ENCODE data around the gene MARCHF9.

DNA sequence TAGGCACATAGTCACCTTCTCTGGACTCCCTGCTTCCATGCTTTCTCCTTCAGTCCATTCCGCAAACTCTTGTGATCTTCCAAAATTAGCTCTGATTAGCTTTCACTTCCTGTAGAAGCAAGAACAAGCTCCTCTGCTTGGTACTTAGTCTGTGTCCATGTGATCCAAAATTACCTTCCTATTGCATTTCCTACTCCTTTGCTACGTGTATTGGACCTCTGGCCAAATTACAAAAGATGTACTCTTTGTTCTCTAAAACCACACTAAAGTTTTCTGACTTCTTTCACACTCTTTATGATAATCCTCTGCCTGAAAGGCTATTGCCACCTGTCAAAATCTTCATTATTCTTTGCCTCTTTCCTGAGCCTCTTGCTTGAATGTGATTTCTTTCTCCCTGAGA is 26.9 kb downstream of the MARCHF9 start:
- TF ChIP-seq, protein P1, sequence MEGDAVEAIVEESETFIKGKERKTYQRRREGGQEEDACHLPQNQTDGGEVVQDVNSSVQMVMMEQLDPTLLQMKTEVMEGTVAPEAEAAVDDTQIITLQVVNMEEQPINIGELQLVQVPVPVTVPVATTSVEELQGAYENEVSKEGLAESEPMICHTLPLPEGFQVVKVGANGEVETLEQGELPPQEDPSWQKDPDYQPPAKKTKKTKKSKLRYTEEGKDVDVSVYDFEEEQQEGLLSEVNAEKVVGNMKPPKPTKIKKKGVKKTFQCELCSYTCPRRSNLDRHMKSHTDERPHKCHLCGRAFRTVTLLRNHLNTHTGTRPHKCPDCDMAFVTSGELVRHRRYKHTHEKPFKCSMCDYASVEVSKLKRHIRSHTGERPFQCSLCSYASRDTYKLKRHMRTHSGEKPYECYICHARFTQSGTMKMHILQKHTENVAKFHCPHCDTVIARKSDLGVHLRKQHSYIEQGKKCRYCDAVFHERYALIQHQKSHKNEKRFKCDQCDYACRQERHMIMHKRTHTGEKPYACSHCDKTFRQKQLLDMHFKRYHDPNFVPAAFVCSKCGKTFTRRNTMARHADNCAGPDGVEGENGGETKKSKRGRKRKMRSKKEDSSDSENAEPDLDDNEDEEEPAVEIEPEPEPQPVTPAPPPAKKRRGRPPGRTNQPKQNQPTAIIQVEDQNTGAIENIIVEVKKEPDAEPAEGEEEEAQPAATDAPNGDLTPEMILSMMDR (conservative IDR thresholded peaks at IDR 0.05): no peak
- no peak for TF ChIP-seq EZH2 (IDR thresholded peaks at IDR 0.05; ENCODE audit: low read depth)
